Stomach (tissue), 9 donors: Measurements from ENCODE around the gene TMOD1. TPM values are rescaled to one million over a fixed set of nuclear protein-coding genes. Genes with fewer than 3 reads are reported as not detected.
"Not testable (repeated sequence)": the region's sequence is repeated elsewhere in the genome, so short reads cannot be mapped to it uniquely, and the experiment has no call there.

Experiments
- DNase-seq, 2 donors: peaks; one replicate each; pipeline versions ENCODE4 v3.0.0 to v3.0.0-alpha.2; 2013 to 2019
- H3K27ac ChIP-seq, 5 donors: fragments of 200-600 bp in 4 of 5; sonication (generic) in 4 of 5; one replicate each; pipeline ENCODE4 v1.5.1; 2013 to 2019; ENCODE audit warnings: mild to moderate bottlenecking in 1 of 5, moderate library complexity in 1 of 5
- H3K27me3 ChIP-seq, 3 donors: fragments of 200-600 bp; sonication (generic); one replicate each; pipeline ENCODE4 v1.5.1; 2017 to 2019; ENCODE audit warnings: mixed run types in 1 of 3
- H3K36me3 ChIP-seq, 4 donors: fragments of 200-600 bp; sonication (generic); 1 replicate in 3 of 4; 2 replicates in 1 of 4; pipeline ENCODE4 v1.5.1; 2016 to 2019
- H3K4me1 ChIP-seq, 4 donors: fragments of 200-600 bp; sonication (generic); one replicate each; pipeline ENCODE4 v1.5.1; 2016 to 2019
- H3K4me3 ChIP-seq, 4 donors: fragments of 200-600 bp; sonication (generic) in 3 of 4; one replicate each; pipeline ENCODE4 v1.5.1; 2016 to 2019; ENCODE audit warnings: mild to moderate bottlenecking in 1 of 4
- H3K9me3 ChIP-seq, 4 donors: fragments of 200-600 bp; sonication (generic); one replicate each; pipeline ENCODE4 v1.5.1; 2016 to 2019
- EP300 ChIP-seq: sonication (generic); formaldehyde crosslinking; IDR thresholded peaks from one replicate; pipeline ENCODE4 v1.6.1; 2017; ENCODE audit warnings: antibody characterized with exemption
- POLR2A ChIP-seq, 4 donors: fragments of 450-650 bp; IDR thresholded peaks; one replicate each; pipeline ENCODE4 v1.6.1; 2016; ENCODE audit warnings: antibody characterized with exemption in 4 of 4, control low read depth in 2 of 4, mild to moderate bottlenecking in 1 of 4, moderate library complexity in 1 of 4
- POLR2AphosphoS5 ChIP-seq, 3 donors: sonication (generic); formaldehyde crosslinking; IDR thresholded peaks; one replicate each; pipeline ENCODE4 v1.6.1; 2016; ENCODE audit warnings: antibody characterized with exemption in 3 of 3
- WGBS, 5 donors: extraction: QIAGEN DNeasy Blood & Tissue Kit in 3 of 5; methylation state at CpG; one replicate each; pipeline versions ENCODE4 v1.1.5 to v1.1.7; 2013 to 2018; 5-methylcytosine and 5-hydroxymethylcytosine counted together
- intact Hi-C: fragments of 100-400 bp; cut with DNase I; formaldehyde crosslinking; loops from one replicate; pipeline ENCODE4 v1.15.1; 2023; ENCODE audit warnings: low total_unique reads
- polyA plus RNA-seq, 3 donors: library from polyadenylated mRNA; stranded (reverse); fragments of 200-250 nt; gene quantifications; one replicate each; pipeline ENCODE4 v1.2.3, GENCODE V29; 2013
- total RNA-seq, 5 donors: library from RNA; depleted of rRNA; stranded (reverse); fragments of >200 nt; gene quantifications; one replicate each; pipeline versions ENCODE4 v1.1.0 to v1.2.3, GENCODE V29; 2014 to 2016
- TF ChIP-seq, protein P1 (sequence below), 7 experiments: fragments of 450-650 bp in 4 of 7; fragments of 200-600 bp in 3 of 7; sonication (generic) in 3 of 7; IDR thresholded peaks; one replicate each; pipeline ENCODE4 v1.5.1; 2016 to 2019; ENCODE audit warnings: antibody characterized with exemption in 7 of 7, control low read depth in 2 of 7, mild to moderate bottlenecking in 1 of 7
- donor health status: healthy with polysubstance abuse.
- donor health status: Bipolar disorder and iron deficiency.
- donor health status: healthy.

TMOD1 gene
- total and polyA plus RNA-seq, 8 donors = 4.6 to 34.8 (median 11.2) TPM

DNA sequence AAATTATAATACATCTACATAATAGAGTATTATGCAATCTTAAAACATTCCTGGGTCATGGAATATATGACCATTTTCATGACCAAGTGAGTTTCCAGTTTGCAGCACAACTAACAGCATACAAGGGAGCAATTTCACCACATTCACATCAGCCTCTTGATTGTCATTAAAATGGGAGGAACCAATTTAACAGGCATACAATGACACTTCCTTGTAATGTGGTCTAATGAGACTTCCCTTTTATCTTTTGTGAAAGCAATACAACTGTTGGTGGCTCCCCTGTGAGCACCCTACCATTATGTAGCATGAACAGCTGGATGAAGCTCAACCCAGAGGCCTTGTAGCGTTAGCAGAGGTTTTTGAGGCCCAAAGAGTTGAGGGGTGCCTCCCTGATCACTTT lies 13.6 kb upstream of the TMOD1 start:
- no peak for TF ChIP-seq EP300
- Histone ChIP-seq H3K4me3 (no peak overlapping the region), H3K27me3 (no peaks in the 10 kb centered on the region), H3K9me3 (peaks cover 0 to 8% (median 0%) of the 10 kb centered on the region in 4 donors), H3K4me1 (peaks cover 0 to 18% (median 0%) of the 10 kb centered on the region in 4 donors), H3K36me3 (peaks cover 11 to 54% (median 50%) of the 10 kb centered on the region in 4 donors), H3K27ac (no peak overlapping the region)
- no peak for DNase-seq
- WGBS, 5 donors = 90 to 100% (median 100%) methylated on average over 1 of the region's 1 CpG
- intact Hi-C loops = no loop called here

DNA sequence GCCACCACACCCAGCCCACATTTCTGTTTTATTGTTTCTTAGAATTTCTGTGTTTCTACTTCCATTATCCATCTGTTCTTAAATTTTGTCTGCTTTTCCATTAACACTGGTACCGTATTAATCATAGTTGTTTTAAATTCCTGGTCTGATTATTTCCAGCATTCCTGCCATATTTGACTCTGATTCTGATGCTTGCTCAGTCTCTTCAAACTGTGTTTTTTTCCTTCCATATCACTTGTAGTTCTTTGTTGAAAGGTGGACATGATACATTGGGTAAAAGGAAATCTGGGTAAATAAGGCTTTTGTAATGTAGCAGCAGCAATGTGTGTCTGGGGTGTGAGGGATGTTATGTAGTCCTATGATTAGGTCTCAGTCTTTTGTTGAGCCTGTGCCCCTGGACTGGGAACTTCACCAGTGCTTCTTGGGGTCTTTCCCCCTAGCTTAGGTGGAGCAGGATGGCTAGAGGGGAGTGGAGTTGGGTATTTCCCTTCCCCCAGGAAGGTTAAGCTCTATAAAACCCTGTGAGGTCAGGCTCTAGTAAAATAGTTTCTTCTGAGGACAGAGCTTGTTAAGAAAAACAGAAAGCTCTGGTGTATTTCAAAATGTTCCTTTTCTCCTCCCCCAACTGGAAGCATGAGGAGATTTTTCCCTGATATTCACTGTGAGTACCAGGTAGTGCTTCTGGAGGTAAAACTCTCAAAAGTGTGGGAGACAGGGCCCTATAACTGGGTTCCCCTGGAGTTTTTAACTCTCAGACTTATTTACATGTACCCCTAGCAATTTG lies 10.1 kb upstream of the TMOD1 start:
- TF ChIP-seq POLR2AphosphoS5 (IDR thresholded peaks at IDR 0.05) (no peak), POLR2A (IDR thresholded peaks at IDR 0.05) (no peak), EP300 (no peak)
- TF ChIP-seq, protein P1, sequence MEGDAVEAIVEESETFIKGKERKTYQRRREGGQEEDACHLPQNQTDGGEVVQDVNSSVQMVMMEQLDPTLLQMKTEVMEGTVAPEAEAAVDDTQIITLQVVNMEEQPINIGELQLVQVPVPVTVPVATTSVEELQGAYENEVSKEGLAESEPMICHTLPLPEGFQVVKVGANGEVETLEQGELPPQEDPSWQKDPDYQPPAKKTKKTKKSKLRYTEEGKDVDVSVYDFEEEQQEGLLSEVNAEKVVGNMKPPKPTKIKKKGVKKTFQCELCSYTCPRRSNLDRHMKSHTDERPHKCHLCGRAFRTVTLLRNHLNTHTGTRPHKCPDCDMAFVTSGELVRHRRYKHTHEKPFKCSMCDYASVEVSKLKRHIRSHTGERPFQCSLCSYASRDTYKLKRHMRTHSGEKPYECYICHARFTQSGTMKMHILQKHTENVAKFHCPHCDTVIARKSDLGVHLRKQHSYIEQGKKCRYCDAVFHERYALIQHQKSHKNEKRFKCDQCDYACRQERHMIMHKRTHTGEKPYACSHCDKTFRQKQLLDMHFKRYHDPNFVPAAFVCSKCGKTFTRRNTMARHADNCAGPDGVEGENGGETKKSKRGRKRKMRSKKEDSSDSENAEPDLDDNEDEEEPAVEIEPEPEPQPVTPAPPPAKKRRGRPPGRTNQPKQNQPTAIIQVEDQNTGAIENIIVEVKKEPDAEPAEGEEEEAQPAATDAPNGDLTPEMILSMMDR (IDR thresholded peaks at IDR 0.05) = no peak
- no peaks in the 10 kb centered on the region for H3K27me3 ChIP-seq
- H3K36me3 ChIP-seq = peaks cover 7 to 47% (median 33%) of the 10 kb centered on the region in 4 donors
- DNase-seq = no peak
- H3K9me3 ChIP-seq = peaks cover 0 to 8% (median 0%) of the 10 kb centered on the region in 4 donors
- peak overlapping the region in 3 of 5 donors; percentile 23 to 64 (median 27) for H3K27ac ChIP-seq
- peaks cover 0 to 10% (median 0%) of the 10 kb centered on the region in 4 donors for H3K4me1 ChIP-seq
- WGBS, 5 donors = 91 to 98% (median 95%) methylated on average over 1 of the region's 1 CpG
- no peak overlapping the region for H3K4me3 ChIP-seq
- intact Hi-C loops = no loop called here

DNA sequence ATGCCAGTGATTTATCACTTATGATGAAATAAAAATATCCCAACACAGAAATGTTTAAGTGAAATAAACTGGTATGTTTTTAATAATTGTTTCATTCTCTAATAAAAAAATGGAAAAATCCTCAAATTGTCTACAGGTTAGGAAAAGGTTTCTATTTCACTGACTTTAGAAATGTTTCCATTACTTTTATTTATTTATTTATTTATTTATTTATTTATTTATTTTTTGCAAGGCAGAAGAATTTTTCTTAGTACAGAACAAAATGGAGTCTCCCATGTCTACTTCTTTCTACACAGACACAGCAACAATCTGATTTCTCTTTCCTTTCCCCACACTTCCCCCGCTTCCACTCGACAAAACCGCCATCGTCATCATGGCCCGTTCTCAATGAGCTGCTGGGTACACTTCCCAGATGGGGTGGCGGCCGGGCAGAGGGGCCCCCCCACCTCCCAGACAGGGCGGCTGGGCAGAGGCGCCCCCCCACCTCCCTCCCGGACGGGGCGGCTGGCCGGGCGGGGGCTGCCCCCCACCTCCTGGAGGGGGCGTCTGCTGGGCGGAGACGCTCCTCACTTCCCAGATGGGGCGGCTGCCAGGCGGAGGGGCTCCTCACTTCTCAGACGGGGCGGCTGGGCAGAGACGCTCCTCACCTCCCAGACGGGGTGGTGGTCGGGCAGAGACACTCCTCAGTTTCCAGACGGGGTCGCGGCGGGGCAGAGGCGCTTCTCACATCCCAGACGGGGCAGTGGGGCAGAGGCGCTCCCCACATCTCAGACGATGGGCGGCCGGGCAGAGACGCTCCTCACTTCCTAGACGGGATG lies 3.7 kb upstream of the TMOD1 start:
- Histone ChIP-seq H3K27me3 (peaks cover 0 to 17% (median 12%) of the 10 kb centered on the region in 3 donors), H3K4me1 (peaks cover 0 to 25% (median 17%) of the 10 kb centered on the region in 4 donors), H3K36me3 (peaks cover 0 to 19% (median 14%) of the 10 kb centered on the region in 4 donors)
- H3K9me3 ChIP-seq, H3K4me3 ChIP-seq, H3K27ac ChIP-seq, intact Hi-C loops, DNase-seq: not testable (repeated sequence)
- WGBS, 5 donors = 96 to 99% (median 97%) methylated on average over 7 to 36 of the region's 36 CpGs

DNA sequence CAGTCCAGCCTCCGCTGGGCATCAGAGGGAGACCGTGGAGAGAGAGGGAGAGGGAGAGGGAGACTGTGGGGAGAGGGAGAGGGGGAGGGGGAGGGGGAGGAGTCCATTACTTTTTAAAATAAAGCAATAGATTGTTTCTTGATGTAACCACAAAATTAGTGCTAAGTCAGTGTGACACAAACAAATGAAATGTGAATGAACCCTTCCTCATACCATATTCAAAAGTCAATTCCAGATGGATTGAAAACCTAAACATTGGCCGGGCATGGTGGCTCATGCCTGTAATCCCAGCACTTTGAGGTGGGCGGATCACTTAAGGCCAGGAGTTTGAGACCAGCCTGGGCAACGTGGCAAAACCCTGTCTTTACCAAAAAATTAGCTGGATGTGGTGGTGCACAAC lies 2.6 kb upstream of the TMOD1 start:
- intact Hi-C loops, DNase-seq, H3K9me3 ChIP-seq, H3K27ac ChIP-seq, H3K4me3 ChIP-seq: not testable (repeated sequence)
- Histone ChIP-seq H3K27me3 (peaks cover 0 to 18% (median 18%) of the 10 kb centered on the region in 3 donors), H3K36me3 (peaks cover 0 to 18% (median 14%) of the 10 kb centered on the region in 4 donors), H3K4me1 (peaks cover 6 to 36% (median 27%) of the 10 kb centered on the region in 4 donors)
- 81 to 86% (median 82%) methylated on average over 5 of the region's 5 CpGs for WGBS, 5 donors

DNA sequence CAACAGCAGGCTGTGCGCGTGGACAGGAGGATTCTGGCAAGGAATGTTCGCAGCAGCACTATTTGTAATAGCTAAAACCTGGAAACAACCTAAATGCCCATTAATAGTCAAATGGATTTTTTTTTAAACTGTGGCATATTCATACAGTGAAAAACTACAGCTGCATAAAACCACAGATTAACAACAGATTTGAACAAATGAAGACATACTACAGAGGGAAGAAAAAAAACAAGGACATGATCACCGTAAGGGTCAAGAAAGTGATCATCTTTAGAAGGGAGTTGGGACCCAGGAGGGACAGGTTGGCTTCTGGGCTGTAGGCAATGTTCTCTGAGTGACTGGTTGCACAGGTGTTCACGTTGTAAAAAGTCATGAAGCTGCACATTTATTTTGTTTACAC lies 1.2 kb upstream of the TMOD1 start:
- H3K36me3 ChIP-seq = peaks cover 0 to 18% (median 14%) of the 10 kb centered on the region in 4 donors
- no peak for DNase-seq
- WGBS, 5 donors = 33 to 54% (median 44%) methylated on average over 5 of the region's 5 CpGs
- H3K9me3 ChIP-seq = no peaks in the 10 kb centered on the region
- H3K4me1 ChIP-seq = peaks cover 17 to 50% (median 36%) of the 10 kb centered on the region in 4 donors
- H3K27ac ChIP-seq = no peak overlapping the region
- intact Hi-C loops = no loop called here
- TF ChIP-seq EP300 = no peak
- TF ChIP-seq, protein P1 (IDR thresholded peaks at IDR 0.05) = no peak
- no peak for TF ChIP-seq POLR2A (IDR thresholded peaks at IDR 0.05)
- no peak for TF ChIP-seq POLR2AphosphoS5 (IDR thresholded peaks at IDR 0.05)
- H3K4me3 ChIP-seq = no peak overlapping the region
- H3K27me3 ChIP-seq = peaks cover 0 to 18% (median 18%) of the 10 kb centered on the region in 3 donors
